HG03520 (cell line): Measurements from ENCODE around the gene USP54.
"Not testable (repeated sequence)": the region's sequence is repeated elsewhere in the genome, so short reads cannot be mapped to it uniquely, and the experiment has no call there.

Experiments
- ATAC-seq: cut with Tn5 transposase; IDR thresholded peaks from one replicate; pipeline ENCODE4 v1.9.1; 2021; ENCODE audit warnings: mild to moderate bottlenecking, moderate library complexity; ENCODE audit not compliant: unreplicated experiment

The USP54 gene

DNA sequence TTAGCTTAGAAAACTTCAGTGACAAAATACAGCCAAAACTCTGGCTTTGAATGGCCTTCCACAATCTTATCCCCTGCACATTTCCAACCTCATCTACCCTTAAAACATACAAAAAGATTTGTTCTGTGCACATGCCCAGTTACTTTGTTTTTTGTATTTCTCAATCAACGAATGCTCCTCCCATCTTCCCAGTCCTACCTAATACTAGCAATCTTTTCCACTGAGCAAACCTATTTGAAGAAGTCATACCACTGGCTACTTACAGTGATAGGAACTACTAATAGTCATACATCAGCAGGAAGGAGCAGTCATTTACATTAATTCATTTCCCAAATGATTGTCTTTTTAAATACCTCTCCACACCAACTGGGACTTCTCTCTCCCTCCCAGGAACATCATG, 2.5 kb downstream of the USP54 start:
- no peak for ATAC-seq

DNA sequence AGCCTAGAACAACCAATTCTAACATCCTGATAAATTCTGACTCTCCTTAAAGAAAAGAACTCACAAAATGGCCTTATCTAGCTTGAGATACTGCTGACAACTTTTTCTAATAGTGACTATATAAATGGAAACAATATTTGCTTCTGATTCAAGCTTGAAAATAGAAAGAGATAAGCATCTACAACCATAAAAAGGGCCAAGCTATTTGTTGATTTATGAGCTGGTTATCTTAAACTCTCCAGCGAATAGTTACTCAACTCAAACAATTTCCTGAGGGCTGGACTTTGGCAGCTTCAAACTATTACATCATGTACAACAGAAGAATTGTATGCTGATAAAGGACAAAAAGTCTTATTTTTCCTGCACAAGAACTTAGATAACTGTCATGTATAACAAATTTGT, 4.6 kb downstream of the USP54 start:
- ATAC-seq, result no peak

DNA sequence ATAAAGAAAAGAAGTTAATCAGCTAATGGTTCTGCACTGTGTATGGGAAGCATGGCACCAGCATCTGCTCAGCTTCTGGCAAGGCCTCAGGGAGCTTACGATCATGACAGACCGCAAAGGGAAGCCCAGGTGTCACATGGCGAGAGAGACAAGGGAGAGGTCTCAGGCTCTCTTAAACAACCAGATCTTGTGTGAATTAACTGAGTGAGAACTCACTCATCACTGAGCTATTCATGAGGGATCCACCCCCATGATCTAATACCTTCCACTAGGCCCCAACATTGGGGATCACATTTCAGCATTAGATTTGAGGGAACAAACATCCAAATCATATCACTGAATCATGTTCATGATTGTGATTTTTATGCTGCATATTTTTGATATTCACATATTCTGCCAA, 5.8 kb downstream of the USP54 start:
- ATAC-seq, result no peak

DNA sequence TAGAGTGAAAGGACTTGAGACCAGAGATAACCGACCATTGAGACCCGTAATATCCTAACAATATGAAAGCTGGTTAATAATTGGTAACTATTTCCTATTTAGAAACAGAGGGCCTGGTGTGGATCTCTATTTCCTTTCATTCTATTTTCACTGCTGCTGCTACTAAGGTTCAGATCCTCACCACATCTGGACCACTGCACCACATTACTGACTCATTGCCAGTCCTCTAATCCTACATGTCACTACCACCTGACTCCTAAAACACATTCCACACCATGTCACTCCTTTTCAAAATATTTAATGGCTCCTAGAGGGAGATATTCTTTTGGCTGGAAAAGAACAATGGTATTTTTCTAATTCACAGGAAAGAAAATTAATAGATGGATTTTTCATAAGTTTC, 6.4 kb downstream of the USP54 start:
- no peak for ATAC-seq

DNA sequence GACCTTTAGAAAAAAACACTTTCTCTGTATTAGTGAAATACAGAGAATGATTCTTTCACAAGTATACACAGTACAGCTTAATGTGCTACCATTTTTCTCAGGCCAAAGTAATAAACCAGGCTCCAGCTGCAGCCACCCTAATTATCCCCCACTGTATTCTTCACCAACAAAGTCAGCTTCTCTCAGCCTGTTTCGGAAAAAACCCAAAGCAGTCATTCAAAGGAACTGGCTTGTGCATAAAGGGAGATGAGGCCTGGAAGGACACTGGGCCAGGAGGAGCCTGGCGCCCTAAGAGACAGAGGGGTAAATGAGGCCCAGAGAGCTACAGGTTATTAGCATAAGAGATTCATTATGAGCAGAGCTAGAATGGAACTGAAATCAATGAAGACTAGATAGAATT, 9.2 kb downstream of the USP54 start:
- ATAC-seq, result no peak

DNA sequence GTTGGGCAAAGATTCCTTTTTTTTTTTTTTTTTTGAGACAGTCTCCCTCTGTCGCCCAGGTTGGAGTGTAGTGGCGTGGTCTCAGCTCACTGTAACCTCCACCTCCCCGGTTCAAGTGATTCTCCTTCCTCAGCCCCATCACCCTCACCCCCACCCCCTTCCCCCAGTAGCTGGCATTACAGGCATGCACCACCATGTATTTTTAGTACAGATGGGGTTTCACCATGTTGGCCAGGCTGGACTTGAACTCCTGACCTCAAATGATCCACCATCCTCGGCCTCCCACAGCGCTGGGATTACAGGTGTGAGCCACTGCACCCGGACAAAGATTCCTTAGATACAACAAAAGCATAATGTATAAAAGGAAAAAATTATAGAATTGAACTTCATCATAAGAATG, 12.2 kb downstream of the USP54 start:
- not testable (repeated sequence) for ATAC-seq

DNA sequence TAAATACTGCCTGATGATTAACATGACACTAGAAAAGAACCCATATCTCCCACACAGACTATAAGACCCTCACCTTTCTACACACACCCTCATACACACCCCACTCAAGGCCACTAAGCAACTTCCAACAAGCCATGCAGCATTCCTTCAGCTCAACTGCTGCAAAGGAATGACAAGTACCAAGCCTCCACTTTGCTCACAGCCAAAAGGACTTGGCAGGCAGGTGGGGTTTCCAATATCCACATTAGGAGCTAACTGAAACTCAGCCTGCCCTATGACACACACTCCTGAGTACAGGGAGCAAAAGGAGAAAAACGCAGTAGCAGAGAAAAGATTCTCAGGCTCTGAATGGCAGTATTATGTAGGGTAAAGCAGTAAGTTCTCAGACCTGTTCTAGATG, 13.4 kb downstream of the USP54 start:
- ATAC-seq, result no peak

DNA sequence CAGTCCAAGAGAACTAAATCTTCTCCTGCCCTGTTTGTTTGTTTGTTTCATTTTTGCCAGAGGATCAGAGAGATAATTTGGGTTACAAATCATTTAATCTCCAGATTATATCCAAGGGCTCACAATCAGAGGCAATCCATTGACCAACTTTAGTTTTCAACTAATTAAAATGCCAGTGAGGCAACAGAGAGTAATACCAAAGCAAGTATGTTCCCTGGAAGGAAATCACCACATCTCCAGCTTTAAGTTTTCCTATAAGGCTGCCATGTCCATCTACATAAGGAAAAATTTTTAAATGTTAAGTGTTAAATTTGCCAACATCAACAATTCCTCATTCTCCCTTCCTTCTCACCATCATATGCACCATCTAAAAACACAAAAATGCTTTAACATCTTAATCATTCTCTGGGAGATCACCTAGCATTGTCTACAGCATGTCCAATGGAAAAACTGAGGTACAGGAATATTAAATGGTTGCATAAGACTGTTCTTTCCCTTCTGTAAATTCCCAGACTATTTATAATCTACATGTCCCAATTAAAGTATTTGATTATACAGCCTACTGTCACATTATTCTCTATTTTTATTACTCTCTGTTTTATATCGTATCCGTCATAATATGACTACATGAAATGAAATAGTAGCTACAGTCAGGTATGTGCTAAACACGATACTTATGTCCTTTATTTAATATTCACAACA, 14.1 kb downstream of the USP54 start:
- no peak for ATAC-seq

DNA sequence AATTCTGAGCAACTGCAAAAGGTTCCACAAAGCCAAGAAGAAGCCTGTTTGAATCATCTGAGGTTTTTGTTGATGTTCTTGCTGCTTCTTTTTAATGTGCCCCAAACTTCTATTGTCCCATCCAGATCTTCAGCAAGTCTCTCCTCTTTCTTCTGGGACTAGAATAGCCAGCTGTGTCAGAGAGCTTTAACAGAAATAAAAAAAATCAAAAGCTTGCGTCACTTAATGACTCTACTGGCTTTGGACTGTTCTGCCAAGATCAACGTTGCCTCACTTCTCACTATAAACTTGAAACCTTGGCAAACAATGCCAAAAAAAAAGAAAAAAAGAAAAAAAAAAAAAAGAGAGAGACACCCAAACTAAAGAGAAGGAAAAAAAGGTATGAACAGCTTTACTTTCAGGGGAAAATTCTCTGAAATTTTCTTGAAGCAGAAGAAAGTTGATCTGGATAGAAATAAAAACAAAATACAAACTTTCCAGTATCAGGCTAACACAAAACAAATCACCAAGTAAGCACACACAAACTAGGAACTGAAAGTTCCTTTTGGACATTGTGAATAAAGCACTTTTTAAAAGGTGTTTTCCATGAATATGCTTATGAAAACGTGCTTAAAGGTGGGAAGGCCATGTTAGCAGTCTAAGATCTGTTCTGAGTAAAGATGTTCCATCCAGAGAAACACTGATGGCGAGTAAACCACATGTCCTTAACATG, 14.8 kb downstream of the USP54 start:
- no peak for ATAC-seq

DNA sequence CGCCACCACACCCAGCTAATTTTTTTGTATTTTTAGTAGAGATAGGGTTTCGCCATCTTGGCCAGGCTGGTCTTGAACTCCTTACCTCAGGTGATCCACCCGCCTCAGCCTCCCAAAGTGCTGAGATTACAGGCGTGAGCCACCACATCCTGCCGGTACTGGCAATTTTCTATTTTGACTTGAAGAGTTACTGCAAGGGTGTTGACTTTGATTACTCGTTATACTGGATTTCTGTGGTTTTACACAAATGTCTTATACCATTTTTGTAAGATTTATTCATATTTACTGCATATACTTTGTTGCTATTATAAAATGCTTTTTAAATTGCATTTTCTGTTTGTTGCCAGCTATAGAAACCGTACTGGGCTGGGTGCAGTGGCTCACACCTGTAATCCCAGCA, 24.1 kb downstream of the USP54 start:
- ATAC-seq, result not testable (repeated sequence)

DNA sequence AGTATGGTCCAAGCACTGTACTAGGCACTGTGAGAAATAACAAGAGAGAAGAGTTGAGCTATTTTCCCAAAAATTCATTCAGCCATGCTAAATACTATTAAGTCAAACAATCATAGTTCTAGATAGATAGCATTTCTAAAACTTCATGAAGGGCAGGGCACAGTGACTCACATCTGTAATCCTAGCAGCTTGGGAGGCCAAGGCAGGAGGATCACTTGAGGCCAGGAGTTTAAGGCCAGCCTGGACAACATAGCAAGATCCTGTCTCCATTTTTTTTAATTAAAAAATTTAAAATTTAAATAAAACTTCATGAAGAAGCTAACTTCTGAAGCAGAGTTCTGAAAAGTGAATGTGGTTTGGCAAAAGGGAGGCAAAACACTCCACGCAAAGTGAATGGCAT, 29.9 kb downstream of the USP54 start:
- ATAC-seq, result no peak

DNA sequence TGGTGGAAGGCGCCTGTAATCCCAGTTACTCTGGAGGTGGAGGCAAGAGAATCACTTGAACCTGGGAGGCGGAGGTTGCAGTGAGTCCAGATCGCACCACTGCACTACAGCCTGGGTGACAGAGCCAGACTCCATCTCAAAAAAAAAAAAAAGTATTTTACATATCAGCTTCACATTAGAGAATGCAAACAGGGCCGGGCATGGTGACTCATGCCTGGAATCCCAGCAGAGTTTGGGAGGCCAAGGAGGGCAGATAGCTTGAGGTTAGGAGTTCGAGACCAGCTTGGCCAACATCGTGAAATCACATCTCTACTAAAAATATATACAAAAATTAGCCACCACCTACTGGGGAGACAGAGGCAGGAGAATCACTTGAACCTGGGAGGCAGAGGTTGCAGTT, 31.6 kb downstream of the USP54 start:
- no peak for ATAC-seq

DNA sequence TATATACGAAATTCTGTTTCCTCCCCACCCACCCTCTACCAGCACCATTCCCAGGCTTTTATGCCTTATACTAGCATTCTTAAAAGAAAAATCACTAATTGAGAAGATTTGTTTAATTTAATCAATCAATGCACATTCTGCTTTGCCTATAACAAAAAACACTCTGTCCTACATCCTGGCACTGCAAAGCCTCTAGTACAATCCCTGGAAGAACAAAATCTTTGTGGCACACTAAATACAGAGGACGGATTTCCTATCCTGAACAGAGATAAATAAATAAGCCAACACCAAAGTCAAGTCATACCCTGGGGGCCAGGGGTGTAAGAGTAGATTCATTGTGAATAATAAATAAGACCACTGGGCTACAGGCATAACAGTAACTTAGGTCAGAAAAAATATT, 34.3 kb downstream of the USP54 start:
- no peak for ATAC-seq

DNA sequence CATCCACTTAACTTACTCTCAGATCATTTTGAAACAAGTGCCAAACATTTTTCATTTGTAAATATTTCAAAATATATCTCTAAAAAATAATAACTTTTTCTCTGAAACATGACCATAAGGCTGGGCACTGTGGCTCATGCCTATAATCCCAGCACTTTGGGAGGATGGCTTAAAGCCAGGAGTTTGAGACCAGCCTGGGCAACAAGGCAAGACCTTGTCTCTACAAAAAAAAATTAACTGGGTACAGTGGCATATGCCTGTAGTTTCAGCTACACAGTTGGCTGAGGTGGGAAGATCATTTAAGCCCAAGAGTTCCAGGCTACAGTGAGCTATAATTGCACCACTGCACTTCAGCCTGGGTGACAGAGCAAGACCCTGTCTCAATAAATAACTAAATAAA, 36.4 kb downstream of the USP54 start:
- no peak for ATAC-seq

DNA sequence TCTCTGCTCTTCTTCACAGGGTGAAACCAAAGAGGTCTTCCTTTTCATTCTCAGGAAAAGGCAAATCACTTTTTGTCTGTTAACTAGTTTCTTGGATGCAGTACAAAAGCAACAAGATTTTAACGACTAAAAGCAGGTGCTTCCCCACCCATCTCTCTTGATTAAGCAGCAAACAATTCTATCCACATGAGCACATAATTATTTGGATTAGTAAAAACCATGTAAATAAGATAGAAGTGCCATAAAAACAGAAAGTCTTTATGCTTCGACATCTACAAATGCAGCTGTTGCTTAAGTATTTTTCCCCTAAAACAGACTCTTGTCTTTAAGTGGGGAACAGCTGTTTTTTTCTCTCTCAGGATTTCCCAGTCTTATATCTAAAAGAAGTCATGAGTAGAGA, 37.4 kb downstream of the USP54 start:
- ATAC-seq, result no peak

DNA sequence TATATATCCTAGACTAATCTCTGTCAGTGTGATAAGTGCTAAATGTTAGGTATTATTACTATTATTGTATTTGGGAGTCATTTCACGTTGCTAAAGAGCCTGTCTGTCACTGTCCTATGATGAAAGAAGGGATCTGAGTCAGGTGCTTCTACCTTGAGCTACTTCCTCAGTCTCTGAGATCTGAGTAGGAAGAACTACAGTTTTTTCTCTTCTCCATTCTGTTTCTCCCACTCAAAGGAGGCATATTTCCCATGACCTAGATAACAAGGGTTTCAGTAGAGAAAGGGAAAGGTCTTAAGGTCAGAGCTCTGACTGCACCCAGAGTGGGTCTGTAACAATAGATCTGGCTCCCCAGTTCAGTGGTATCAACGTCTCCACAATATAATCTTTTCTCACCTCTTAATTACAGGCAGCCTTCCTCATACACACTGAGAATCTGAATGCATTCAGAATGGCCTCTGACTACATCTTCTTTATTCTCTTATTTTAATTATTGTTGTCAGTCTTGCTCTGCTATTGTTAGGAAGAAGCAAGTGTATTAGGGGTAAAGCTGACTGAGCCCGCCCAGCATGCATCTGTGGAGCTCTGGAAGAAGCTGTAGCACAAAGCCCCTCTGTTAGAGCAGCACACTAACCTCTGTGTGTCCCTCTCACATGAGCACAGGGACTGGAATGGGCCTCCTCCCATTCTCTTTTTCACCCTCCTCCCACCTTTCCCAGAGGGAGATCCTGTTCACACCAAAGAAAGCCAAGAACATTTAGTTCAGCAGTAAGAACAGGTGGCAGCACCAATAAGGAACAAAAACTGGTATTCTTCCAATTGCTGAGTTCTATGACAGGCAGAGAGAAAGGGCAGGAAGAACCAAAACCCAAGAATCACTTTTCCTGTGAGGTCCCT, 38.1 kb downstream of the USP54 start:
- ATAC-seq, result no peak

DNA sequence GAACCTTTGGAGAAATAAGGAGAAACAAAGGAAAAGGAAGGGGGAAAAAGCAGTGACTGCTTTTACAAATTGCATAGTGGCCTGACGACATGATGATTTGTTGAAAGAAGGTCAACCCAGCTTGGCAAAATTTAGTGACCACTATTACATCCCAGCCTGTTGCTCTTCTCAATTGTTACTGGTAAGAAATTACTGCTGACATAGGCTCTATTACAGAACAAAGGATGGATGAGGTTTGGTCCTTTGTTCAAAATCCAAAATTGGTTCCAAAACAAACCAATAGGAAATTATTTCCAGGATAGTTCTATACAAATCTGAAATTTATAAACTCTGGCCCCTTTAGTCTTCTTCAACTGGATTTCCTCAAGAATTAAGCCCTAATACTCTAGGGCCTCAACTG, 39.6 kb downstream of the USP54 start:
- ATAC-seq, result no peak

DNA sequence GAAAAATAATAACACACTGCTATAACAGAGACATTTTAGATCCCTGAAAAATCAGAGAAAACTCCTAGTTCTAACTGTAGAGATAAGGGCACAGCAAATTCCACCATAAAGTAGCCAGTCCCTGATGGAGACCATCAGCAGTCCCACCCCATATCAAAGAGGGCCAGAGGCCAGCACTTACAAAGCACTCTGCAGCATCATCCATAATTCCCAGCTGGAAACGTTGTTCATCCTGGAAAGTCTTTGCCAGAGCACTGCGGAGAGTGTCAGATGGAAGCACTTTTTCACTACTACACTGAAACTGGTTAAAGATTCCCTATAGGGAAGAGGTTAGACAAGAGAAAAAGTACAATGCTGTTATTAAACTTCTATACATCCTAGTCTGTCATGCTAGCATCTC, 45.8 kb downstream of the USP54 start:
- ATAC-seq, result no peak

DNA sequence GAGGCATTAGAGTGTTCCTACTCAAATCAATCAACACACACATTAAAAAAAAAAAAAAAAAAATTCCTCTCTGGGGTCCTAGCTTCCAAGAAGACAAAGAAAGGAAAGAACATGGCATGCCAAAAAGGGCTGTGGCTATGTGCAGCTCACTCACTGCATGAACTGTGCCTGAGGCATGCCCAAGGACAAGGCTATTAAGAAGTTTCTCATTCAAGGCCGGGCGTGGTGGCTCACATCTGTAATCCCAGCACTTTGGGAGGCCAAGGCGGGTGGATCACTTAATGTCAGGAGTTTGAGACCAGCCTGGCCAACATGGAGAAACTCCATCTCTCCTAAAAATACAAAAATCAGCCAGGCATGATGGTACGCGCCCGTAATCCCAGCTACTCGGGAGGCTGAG, 53.4 kb downstream of the USP54 start:
- no peak for ATAC-seq

DNA sequence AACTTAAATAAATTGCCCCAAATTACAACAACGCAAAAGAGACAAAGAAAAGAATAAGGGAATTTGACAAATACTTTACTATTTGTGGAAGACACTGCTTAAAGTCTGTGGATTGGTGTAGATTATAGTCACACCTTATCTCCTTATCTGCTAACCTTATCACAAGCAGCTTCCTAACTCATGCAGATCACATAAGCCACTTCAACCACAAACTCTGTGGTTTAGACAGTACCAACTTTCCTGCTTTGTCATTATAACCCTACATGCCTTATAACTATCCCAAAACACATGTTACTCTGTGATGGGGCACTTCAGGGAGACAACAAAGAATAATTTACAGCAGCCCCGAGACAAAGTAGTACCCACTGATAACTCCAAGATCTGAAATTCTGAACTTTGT, 53.9 kb downstream of the USP54 start:
- ATAC-seq, result no peak

DNA sequence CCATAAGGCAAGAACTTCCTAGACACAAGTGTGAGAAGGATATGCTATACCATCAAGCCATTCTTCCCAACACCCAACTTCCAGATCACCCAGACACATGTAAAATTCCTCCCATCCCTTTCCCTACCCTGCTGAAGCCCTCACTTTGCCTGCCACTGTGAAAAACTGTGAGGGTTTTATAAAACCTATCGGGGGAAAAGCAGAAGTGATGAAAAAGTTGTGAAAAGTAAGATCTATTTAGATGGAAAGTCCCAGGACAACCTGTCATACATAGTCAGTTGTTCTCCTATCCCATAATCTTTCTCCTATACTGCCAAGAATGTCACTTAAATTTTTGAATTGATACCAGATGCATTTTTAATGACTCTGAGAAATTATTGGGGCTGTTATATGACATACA, 56.3 kb downstream of the USP54 start:
- ATAC-seq, result no peak
